HG02623 (cell line): ENCODE measurements around the gene SGMS1.
"Not testable (repeated sequence)": the region's sequence is repeated elsewhere in the genome, so short reads cannot be mapped to it uniquely, and the experiment has no call there.

ENCODE experiments used
- ATAC-seq: cut with Tn5 transposase; IDR thresholded peaks from one replicate; pipeline ENCODE4 v1.9.1; 2021; ENCODE audit warnings: moderate library complexity; ENCODE audit not compliant: unreplicated experiment

The SGMS1 gene

DNA sequence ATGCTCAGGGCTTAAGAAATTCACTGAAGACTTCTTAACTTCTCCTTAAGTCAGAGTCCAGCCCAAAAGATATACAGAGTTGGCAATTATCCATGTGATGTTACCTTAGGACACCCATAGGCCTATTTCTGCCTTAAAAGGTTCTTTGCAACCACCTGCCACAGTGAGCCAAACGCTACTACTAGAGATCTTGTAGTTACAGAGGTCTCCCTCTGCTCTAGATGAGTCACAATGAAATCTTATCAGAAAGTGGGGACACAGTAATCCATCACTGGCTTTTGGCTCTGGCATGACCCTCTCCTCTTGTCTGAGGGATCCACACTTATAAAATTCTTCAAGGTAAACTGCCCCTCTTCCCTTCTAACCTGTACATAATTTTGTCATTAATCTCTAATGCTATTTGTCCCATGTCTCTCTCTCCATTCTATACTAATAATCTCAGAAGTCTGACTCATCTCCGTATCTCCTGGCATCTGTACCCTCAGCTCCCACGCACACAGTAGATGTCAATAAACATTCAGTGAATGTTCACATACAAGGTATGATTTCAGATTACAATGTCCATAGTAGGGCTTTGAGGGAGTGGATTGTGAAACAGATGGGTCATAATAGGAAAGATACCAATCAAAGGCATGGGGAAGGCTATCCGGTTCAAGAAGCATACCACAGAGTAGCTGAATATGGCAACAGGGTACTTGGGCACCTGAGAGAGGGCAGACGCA is 112.1 kb downstream of the SGMS1 start:
- ATAC-seq = peak; percentile 21

DNA sequence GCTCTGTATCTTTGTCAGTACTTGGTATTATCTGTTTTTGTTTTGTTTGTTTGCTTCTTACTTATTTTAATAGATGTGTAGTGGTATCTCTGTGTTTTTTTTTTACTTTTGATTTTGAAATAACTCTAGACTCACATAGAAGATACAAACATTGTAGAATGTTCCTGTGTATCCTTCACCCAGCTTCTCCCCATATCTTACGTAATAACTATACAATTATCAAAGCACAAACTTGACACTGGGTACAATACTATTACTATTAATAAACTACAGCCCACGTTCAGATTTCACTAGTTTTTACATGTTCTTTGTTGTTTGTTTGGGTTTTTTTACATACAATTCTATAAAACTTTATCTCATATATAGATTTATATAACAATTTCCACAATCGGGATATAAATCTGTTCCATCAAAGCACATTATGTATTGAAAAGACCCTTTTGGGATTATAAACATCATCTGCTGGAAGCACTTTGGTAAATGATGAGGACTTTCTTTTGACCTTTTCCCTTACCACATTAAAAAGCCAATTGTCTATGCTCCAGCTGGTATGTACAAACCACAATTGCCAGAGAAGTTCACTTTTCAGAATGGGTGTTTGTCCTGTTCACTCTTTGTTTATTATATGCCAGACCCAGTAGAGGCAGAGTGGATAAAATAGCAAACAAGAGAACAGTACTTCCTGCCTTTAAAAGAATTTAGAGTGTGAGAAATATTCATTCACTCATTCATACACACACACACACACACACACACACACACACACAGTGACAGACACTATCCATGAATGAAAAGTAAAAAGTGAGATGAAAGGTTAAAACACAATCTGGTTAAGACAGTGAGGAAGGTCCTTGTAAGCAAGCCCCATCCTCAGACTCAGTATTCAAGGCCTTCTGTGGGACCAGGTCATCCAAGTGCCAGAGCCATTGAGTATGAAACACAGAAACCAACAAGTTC is 113.0 kb downstream of the SGMS1 start:
- ATAC-seq = no peak

DNA sequence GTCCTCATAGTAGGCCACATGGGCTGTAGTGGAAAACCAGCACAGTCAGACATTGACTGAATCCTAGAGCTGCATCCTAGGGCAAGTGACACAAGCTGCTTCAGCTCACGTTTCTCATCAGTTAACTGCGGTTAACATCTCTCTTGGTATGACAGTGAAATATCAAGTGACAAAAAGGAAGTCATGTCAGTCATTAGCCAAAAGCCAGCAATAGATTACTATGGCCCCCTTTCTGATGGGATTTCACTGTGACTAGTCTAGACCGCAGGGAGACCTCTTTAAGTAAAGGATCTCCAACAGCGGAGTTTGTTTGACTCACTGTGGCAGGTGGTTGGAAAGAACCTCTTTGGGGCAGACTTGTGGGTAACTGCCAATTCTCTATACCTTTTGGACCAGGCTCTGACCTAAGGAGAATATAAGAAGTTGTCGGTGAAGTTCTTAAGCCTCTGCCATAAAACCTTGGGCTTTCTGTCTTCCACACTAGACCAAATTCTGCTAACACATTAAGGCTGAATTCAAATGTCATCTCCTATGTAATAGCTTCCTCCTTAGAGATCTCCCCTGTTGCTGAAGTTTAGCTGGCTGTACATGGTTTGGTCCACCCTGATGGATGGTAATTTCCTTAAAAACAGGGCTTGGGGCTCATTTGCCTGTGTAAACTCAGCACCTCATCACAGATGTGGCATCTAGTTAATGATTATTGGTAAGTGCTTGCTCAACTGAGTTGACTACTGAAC is 115.3 kb downstream of the SGMS1 start:
- ATAC-seq = peak; percentile 63

DNA sequence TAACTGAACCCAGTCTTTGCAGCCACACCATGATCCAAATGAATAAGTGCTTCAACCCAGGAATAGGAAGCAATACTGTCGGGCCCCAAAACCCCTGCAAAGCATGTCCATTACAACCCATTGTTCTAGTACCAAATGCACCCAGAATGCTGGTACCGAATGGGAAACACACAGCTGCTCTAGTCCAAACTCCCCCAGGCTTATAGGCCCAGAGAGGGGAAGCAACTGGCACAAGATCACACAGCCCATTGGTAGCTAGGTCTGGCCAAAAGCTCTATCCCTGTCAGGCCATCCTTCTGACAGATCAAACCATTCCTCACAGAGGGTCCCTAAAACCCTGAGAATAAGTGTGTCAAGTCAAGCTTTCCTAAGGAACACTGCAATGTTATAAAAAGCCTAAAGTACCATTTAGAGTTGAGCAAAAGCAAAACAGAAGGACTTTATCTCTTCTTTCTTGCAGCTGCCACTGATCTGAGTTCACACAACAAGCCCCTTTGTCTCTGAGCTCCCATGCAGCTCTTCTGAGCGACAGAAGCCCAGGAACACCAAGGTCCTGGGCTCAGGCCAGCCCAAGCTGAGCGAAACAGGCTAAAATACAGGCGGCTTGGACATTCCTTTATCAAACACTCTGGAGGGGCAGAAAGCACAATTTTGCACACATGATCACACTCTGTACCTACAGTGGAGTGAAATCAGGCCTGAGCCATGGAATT is 116.7 kb downstream of the SGMS1 start:
- no peak for ATAC-seq

DNA sequence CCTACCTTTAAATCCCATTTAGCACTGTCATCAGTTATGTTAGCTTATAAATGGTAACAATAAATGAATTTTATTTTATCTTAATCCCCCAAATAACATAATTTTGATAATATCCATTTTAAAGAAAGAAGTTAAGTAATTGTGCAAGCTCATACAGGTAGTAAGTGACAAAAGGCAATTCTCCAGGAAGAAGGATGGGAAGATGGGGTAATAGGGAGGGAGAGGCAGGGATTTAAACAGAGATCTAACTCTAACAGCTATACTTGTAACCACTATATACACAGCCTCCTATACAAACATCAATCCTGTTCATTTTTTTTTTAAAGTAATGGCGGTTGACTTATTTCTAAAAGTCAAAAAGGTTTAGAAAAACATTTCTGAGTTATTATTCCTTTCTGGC is 119.4 kb downstream of the SGMS1 start:
- no peak for ATAC-seq

DNA sequence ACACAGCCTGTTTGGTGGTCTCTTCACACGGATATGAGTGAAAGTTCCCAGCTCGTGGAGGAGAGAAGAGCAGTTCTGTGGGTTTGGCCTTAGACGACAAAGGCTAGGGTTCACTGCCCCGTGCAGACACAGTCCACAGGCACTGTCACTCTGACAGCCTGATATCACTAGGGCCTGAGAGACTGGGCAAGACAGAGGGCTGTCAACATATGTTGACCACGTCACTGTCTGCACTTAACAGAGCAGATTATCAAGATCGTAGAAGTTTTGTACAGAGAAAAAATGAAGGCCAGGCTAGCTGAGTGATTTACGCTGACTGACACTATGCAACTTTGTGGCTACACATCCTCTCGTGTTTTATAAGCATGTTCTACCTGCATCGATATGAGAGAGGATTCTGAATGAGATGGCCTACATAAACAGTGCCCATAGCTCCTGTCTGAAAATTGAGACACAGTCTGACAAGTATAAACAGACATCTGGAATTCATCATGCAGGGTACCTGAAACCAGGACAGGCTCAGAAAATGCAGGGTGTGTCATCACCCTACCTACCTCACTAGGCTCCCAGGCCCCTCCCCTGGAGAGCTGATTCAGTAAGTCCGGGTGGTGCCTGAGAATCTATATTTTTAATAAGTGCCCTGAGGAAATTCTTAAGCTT is 120.0 kb downstream of the SGMS1 start:
- ATAC-seq = no peak

DNA sequence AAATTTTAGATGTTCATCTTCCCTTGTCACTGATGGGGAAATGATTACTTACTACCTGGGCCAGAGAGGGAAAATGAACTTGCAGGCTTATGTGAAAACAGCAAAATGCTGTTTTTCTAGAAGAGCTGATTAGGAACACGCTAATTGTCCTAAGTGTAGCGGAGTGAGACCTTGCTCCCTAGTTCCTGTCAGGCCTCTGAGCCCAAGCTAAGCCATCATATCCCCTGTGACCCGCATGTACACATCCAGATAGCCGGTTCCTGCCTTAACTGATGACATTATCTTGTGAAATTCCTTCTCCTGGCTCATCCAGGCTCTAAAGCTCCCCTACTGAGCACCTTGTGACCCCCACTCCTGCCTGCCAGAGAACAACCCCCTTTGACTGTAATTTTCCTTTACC is 120.6 kb downstream of the SGMS1 start:
- ATAC-seq = not testable (repeated sequence)

DNA sequence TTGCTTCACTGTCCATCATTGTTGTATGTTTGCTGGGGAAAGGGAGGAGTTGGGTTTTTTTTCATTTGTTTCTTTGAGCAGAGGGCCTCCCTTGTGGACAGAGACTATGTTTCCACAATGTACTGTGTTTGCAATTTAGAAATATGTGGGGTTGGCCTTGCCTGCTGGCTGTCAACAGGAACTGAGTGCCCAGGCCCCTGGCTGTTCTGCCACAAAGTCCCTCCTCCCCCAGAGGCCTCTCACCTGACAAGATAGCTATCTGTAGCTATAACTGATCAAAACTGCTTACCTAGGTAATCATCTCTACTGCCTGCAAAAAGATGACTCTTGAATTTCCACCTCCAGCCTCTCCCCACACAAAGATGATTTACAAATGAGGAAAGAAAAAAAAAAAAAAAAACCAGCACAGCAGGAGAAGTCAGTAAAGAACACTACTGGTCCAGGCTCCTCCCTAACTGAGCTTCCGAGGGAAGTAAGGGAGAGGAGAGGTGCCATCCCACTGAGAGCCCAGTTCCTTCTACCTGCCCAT is 121.8 kb downstream of the SGMS1 start:
- no peak for ATAC-seq

DNA sequence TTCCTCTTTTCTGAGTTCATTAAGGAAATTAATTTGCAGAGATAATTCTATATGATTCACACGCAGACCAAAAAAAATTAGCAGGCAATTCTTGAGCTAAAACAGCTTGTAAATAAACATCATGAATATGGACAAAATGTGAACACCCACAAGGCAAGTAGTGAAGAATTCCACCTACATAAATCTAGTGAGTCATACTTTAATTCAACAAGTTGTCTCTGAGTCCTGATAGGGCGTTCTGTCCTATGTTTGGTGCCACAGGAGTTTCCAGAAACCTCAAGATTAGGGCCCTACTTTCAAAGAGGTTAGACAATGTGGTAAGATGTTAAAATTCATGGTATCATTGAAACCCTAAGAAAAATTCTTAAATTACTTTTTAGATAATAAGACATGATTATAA is 122.3 kb downstream of the SGMS1 start:
- ATAC-seq = no peak

DNA sequence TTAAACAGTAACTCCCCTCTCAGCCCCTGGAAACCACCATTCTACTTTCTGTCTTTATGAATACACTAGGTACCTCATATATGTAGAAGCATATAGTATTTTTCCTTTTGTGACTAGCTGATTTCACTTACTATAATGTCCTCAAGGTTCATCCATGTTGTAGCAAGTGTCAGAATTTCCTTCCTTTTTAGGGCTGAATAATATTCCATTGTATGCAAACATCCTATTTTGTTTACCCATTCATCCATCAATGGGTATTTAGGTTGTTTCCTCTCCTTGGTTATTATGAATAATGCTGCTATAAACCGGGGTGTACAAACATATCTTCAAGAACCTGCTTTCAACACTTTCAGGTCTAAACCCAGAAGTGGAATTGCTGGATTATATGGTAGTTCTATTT is 125.3 kb downstream of the SGMS1 start:
- no peak for ATAC-seq

DNA sequence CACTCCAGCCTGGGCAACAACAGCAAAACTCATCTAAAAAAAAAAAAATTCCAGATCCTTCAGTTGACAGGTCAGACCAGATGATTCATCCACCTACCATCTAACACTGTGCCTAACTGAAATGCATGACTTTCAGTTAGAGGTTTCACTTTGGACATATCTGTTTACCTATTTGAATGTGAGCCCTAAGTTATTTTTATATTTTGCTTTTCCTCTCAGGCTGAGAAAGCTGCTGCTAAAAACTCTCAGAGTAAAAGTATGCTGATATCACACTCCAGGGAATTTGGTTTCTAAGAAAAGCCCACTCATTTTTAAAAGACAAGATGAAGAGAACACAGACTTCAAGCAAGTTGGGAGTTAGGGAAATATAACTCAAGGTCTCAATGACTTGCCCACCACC is 126.0 kb downstream of the SGMS1 start:
- ATAC-seq = peak; percentile 93

DNA sequence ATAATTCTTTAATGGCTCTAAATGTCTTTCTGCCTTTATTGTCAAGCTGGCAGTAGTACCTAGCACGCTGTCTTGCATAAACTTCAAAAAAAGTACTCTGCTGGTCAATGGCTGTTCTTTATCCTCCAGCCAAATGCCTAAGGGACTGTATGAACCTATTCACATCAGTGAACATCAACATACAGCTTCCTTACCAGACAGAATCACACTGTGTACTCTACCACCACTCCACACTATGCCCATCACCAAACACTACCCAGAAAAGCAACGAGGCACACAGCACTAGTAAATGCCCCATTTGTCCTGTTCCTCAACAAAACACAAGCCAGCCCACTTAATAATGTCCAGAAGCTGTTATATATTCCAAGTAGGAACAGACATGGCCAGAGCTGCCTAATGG is 127.5 kb downstream of the SGMS1 start:
- ATAC-seq = no peak

DNA sequence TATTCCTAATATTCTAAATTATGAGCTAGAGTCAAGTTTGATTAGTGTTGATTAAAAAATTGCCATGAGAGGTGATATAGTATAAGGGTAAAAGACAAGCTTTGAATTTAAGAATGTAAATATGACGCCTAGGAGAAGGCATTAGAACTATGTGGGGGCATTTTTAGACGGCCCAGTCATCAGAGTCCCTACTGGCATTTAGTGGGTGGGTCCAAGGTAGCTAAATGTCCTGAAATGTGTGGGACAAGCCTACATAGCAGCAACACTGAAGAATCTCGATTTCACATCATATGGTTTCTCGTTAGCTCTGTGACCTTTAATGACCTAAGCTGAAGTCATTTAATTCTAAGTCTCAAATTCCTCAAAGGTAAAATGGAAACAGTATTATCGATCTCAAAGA is 133.5 kb downstream of the SGMS1 start:
- no peak for ATAC-seq

DNA sequence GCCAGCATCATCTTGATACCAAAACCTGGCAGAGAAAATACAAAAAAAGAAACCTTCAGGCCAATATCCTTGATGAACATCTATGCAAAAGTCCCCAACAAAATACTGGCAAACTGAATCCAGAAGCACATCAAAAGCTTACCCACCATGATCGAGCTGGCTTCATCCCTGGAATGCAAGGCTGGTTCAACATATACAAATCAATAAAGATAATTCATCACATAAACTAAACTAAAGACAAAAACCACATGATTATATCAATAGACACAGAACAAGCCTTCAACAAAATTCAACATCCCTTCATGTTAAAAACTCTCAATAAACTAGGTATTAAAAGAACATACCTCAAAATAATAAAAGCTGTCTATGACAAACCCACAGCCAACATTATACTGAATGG is 139.2 kb downstream of the SGMS1 start:
- not testable (repeated sequence) for ATAC-seq

DNA sequence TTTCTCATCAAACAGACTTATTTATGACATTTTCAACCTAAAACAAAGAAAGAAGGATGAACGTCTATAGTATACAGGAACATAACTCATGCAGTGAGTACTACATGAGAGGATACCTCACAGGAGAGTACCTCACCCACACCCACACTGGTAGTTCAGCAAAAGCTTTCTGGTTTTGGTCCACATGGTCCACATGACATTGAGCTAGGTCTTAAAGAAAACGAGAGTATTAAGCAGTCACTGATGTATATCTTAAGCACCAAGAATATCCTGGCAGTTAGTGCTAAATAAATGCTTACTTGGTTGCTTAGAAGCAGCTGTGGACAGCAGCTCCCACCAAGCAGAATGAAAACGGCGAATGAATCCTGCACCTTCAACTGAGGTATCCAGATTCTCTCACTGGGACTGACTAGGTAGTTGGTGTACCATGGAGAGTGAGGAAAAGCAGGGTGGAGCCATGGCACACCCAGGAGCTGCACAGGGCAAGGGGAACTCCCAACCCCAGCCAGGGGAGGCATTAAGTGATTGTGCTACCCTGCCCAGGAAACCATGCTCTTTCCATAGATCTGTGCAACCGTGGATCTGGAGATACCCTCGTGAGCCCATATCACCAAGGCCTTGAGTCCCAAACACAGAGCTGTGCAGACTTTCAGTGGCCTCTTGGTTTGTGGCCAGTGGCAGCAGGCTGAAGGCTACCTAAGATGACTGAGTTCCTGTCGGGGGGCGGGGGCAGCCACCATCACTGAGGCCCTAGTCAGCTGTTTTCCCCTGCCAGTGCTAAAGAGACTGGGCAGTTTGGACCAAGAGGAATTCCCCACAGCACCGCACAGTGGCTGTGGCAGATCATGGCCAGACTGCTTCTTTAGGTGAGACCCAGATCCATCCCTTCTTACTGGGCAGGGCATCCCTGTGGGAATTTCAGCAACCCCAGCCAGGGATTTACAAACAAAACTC is 143.4 kb downstream of the SGMS1 start:
- ATAC-seq = no peak

DNA sequence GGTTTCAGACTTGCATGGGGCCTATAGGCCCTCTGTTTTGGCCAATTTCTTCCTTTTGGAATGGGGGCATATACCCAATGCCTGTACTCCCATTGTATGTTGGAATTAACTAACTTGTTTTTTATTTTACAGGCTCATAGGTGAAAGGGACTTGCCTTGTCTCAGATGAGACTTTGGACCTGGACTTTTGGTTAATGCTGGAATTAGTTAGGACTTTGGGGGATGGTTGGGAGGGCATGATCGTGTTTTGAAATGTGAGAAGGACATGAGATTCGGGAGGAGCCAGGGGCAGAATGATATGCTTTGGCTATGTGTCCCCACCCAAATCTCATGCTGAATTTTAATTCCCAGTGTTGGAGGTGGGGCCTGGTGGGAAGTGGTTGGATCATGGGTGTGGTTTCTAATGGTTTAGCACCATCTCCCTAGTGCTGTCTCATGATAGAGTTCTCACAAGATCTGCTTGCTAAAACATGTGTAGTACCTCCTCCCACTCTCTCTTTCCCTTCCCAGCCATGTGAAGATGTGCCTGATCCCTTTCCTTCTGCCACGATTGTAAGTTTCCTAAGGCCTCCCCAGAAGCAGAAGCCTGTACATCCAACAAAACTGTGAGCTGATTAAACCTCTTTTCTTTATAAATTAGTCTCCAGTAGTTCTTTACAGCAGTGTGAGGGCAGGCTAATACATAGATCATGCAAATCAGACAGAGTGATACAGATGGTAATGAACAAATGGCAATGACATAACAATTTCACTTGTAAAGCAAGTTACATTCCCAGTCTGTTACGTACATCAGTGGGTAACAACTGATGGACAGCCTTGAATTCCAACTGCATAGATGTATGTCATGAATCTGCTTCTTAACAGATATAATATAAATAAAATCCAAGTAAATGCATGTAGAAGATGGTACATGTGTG is 146.2 kb downstream of the SGMS1 start:
- ATAC-seq = no peak

DNA sequence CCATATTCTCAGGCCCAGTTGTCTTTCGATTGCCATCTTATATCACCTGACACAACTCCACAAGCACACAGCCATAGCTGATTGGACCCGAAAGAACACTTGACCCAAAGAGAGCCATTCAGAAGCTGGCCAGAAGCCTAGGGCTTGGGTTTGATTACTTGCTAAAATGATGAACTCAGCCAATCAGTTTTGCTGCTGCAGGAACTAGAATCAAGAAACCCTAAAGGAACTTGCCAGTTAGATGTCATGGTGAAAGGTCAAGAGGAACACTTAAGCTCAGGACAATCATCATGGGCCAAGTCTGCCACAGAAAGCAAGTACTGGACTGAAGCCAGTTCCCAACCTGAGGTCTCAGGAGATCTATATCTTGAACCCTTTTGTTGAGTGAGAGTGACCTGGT is 150.0 kb downstream of the SGMS1 start:
- ATAC-seq = no peak

DNA sequence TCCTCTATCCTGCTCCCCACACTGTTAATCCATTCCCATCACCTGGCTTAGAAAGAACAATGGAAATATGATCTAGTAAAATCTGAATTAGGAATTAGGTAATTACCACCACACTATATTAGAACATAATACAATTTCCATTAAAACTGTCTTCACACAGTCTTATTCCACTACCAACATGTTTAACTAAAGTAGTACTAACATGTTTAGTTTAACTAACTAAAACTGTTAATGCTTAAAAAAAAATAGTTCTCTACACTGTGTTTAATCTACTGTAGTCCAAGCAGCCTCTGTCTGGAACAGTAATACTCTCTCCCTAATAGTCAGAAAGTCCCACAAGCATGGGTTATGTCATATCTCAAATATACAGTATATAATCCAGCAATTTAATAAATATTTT is 150.8 kb downstream of the SGMS1 start:
- ATAC-seq = no peak
